Trophoblast cell (in vitro differentiated cells and primary cell): Measurements from ENCODE around the gene MRTFA.

Experiments
- DNase-seq, 2 donors: peaks; one replicate each; pipeline ENCODE4 v3.0.0-alpha.2; 2016
- H2AFZ ChIP-seq: 2 replicates; pipeline ENCODE4 v1.6.1; 2013; ENCODE audit warnings: low read length, moderate library complexity, mild to moderate bottlenecking; ENCODE audit not compliant: insufficient read depth, poor library complexity
- H2AK5ac ChIP-seq: 2 replicates; pipeline ENCODE4 v1.6.1; 2013; ENCODE audit warnings: mild to moderate bottlenecking, low read length
- H2BK120ac ChIP-seq: 2 replicates; pipeline ENCODE4 v1.6.1; 2013; ENCODE audit warnings: low read length, mild to moderate bottlenecking, moderate library complexity; ENCODE audit not compliant: insufficient read depth, poor library complexity
- H2BK12ac ChIP-seq: 2 replicates; pipeline ENCODE4 v1.6.1; 2013; ENCODE audit warnings: mild to moderate bottlenecking, low read length, moderate library complexity
- H2BK5ac ChIP-seq: 2 replicates; pipeline ENCODE4 v1.6.1; 2013; ENCODE audit warnings: low read length, low read depth, moderate library complexity, mild to moderate bottlenecking; ENCODE audit not compliant: poor library complexity
- H3K14ac ChIP-seq: 2 replicates; pipeline ENCODE4 v1.6.1; 2013; ENCODE audit warnings: mild to moderate bottlenecking, low read length
- H3K18ac ChIP-seq: 2 replicates; pipeline ENCODE4 v1.6.1; 2013; ENCODE audit warnings: mild to moderate bottlenecking, low read length
- H3K23ac ChIP-seq: 2 replicates; pipeline ENCODE4 v1.6.1; 2013; ENCODE audit warnings: low read length
- H3K27ac ChIP-seq: 2 replicates; pipeline ENCODE4 v1.5.1; 2013; ENCODE audit warnings: low read depth, mild to moderate bottlenecking, inconsistent platforms, low read length, moderate library complexity
- H3K27me3 ChIP-seq: 2 replicates; pipeline ENCODE4 v1.6.1; 2013; ENCODE audit warnings: inconsistent platforms, mild to moderate bottlenecking, low read length, moderate library complexity; ENCODE audit not compliant: insufficient read depth
- H3K36me3 ChIP-seq, 2 experiments: 1 replicate in 1 of 2; 2 replicates in 1 of 2; pipeline ENCODE4 v1.6.1; 2013; ENCODE audit warnings: low read length in 2 of 2, mild to moderate bottlenecking in 2 of 2, moderate library complexity in 1 of 2; ENCODE audit not compliant: insufficient read depth in 2 of 2, control insufficient read depth in 1 of 2
- H3K4ac ChIP-seq: 2 replicates; pipeline ENCODE4 v1.6.1; 2013; ENCODE audit warnings: low read depth, mild to moderate bottlenecking, low read length, moderate library complexity
- H3K4me1 ChIP-seq, 2 experiments: 1 replicate in 1 of 2; 2 replicates in 1 of 2; pipeline ENCODE4 v1.6.1; 2013; ENCODE audit warnings: low read length in 2 of 2, mild to moderate bottlenecking in 2 of 2, moderate library complexity in 1 of 2; ENCODE audit not compliant: insufficient read depth in 2 of 2, control insufficient read depth in 1 of 2
- H3K4me2 ChIP-seq: 2 replicates; pipeline ENCODE4 v1.6.1; 2013; ENCODE audit warnings: inconsistent platforms, mild to moderate bottlenecking, low read length, moderate library complexity
- H3K4me3 ChIP-seq: 2 replicates; pipeline ENCODE4 v1.5.1; 2013; ENCODE audit warnings: mild to moderate bottlenecking, low read depth, low read length, inconsistent platforms
- H3K79me1 ChIP-seq: one replicate; pipeline ENCODE4 v1.6.1; 2013; ENCODE audit warnings: low read length
- H3K79me2 ChIP-seq: 2 replicates; pipeline ENCODE4 v1.6.1; 2013; ENCODE audit warnings: low read length, mild to moderate bottlenecking; ENCODE audit not compliant: control insufficient read depth, insufficient read depth, poor library complexity
- H3K9ac ChIP-seq: 2 replicates; pipeline ENCODE4 v1.6.1; 2013; ENCODE audit warnings: mild to moderate bottlenecking, low read length
- H3K9me3 ChIP-seq: 2 replicates; pipeline ENCODE4 v1.6.1; 2013; ENCODE audit warnings: low read depth, mild to moderate bottlenecking, control low read depth, inconsistent platforms, low read length; ENCODE audit not compliant: insufficient read depth
- H4K12ac ChIP-seq: 2 replicates; pipeline ENCODE4 v1.6.1; 2013; ENCODE audit warnings: low read depth, mild to moderate bottlenecking, low read length, moderate library complexity
- H4K8ac ChIP-seq: 2 replicates; pipeline ENCODE4 v1.6.1; 2013; ENCODE audit warnings: low read depth, mild to moderate bottlenecking, low read length, moderate library complexity
- H4K91ac ChIP-seq: one replicate; pipeline ENCODE4 v1.6.1; 2013; ENCODE audit warnings: low read depth, mild to moderate bottlenecking, low read length, moderate library complexity
- WGBS: extraction: QIAGEN DNeasy Blood & Tissue Kit; methylation state at CpG from one replicate; pipeline ENCODE4 v1.1.7; 2013; ENCODE audit warnings: missing lambda C conversion rate; ENCODE audit not compliant: insufficient read length, insufficient coverage; ENCODE audit errors: extremely low coverage; 5-methylcytosine and 5-hydroxymethylcytosine counted together

Gene MRTFA

GRCh38 chr22:40582063-40582462, 54.5 kb downstream of the MRTFA start:
- Histone ChIP-seq H4K12ac (no peak overlapping the region), H3K18ac (no peak overlapping the region), H3K79me1 (peaks cover 2% of the 10 kb centered on the region), H3K36me3 (peaks cover 0 to 2% of the 10 kb centered on the region in 2 experiments), H3K14ac (no peak overlapping the region), H3K23ac (no peak overlapping the region), H2AK5ac (no peak overlapping the region), H2BK5ac (no peak overlapping the region), H3K9ac (no peak overlapping the region), H3K27me3 (no peaks in the 10 kb centered on the region), H4K8ac (no peak overlapping the region), H3K4ac (no peak overlapping the region), H2AFZ (no peak overlapping the region), H3K79me2 (no peaks in the 10 kb centered on the region), H3K4me2 (no peak overlapping the region), H3K9me3 (no peaks in the 10 kb centered on the region), H2BK120ac (no peak overlapping the region), H4K91ac (no peak overlapping the region), H3K4me3 (no peak overlapping the region), H3K4me1 (peaks cover 3 to 4% of the 10 kb centered on the region in 2 experiments), H2BK12ac (no peak overlapping the region), H3K27ac (no peak overlapping the region)
- no CpG with 5 or more reads among the region's 2 CpGs for WGBS
- no peak for DNase-seq

GRCh38 chr22:40580631-40581030, 55.9 kb downstream of the MRTFA start:
- no peak overlapping the region for H3K14ac ChIP-seq
- DNase-seq, result no peak
- no peak overlapping the region for H3K4me2 ChIP-seq
- peaks cover 1 to 2% of the 10 kb centered on the region in 2 experiments for H3K36me3 ChIP-seq
- no peak overlapping the region for H2BK5ac ChIP-seq
- no peak overlapping the region for H3K9ac ChIP-seq
- no peaks in the 10 kb centered on the region for H3K79me1 ChIP-seq
- no peak overlapping the region for H3K27ac ChIP-seq
- no CpG with 5 or more reads among the region's 1 CpG for WGBS
- no peak overlapping the region for H3K4me3 ChIP-seq
- no peak overlapping the region for H4K91ac ChIP-seq
- no peak overlapping the region for H3K4ac ChIP-seq
- H3K18ac ChIP-seq, result no peak overlapping the region
- H2BK12ac ChIP-seq, result no peak overlapping the region
- H4K12ac ChIP-seq, result no peak overlapping the region
- H2AFZ ChIP-seq, result no peak overlapping the region
- H2AK5ac ChIP-seq, result no peak overlapping the region
- H3K4me1 ChIP-seq, result no peaks in the 10 kb centered on the region
- no peaks in the 10 kb centered on the region for H3K79me2 ChIP-seq
- no peak overlapping the region for H3K23ac ChIP-seq
- H3K27me3 ChIP-seq, result no peaks in the 10 kb centered on the region
- H3K9me3 ChIP-seq, result no peaks in the 10 kb centered on the region
- no peak overlapping the region for H4K8ac ChIP-seq
- no peak overlapping the region for H2BK120ac ChIP-seq

GRCh38 chr22:40578171-40578570, 58.3 kb downstream of the MRTFA start:
- no peak overlapping the region for H3K27ac ChIP-seq
- no peak overlapping the region for H2AFZ ChIP-seq
- H3K4me1 ChIP-seq, result no peaks in the 10 kb centered on the region
- H2BK12ac ChIP-seq, result no peak overlapping the region
- no peak overlapping the region for H3K14ac ChIP-seq
- H3K4me3 ChIP-seq, result no peak overlapping the region
- no peak overlapping the region for H2BK5ac ChIP-seq
- no peak overlapping the region for H2AK5ac ChIP-seq
- peak overlapping the region; percentile 59 for H3K4ac ChIP-seq
- H3K23ac ChIP-seq, result no peak overlapping the region
- no peaks in the 10 kb centered on the region for H3K79me2 ChIP-seq
- H3K79me1 ChIP-seq, result no peaks in the 10 kb centered on the region
- H4K8ac ChIP-seq, result no peak overlapping the region
- H4K91ac ChIP-seq, result no peak overlapping the region
- no CpG with 5 or more reads among the region's 4 CpGs for WGBS
- peaks cover 0 to 1% of the 10 kb centered on the region in 2 experiments for H3K36me3 ChIP-seq
- H3K27me3 ChIP-seq, result no peaks in the 10 kb centered on the region
- no peak for DNase-seq
- H2BK120ac ChIP-seq, result no peak overlapping the region
- no peak overlapping the region for H4K12ac ChIP-seq
- no peak overlapping the region for H3K18ac ChIP-seq
- H3K9ac ChIP-seq, result no peak overlapping the region
- no peaks in the 10 kb centered on the region for H3K9me3 ChIP-seq
- H3K4me2 ChIP-seq, result no peak overlapping the region

- WGBS, result no CpG with 5 or more reads among the region's 2 CpGs
- Histone ChIP-seq H3K4me3 (no peak overlapping the region), H3K79me2 (no peaks in the 10 kb centered on the region), H4K91ac (no peak overlapping the region), H2AK5ac (no peak overlapping the region), H3K4me1 (no peaks in the 10 kb centered on the region), H3K9me3 (no peaks in the 10 kb centered on the region), H2BK5ac (no peak overlapping the region), H4K8ac (no peak overlapping the region), H2BK12ac (no peak overlapping the region), H4K12ac (no peak overlapping the region), H3K4me2 (no peak overlapping the region), H3K79me1 (no peaks in the 10 kb centered on the region), H2AFZ (no peak overlapping the region), H3K27ac (no peak overlapping the region), H3K27me3 (no peaks in the 10 kb centered on the region), H3K23ac (no peak overlapping the region), H3K14ac (no peak overlapping the region), H3K36me3 (peaks cover 0 to 3% of the 10 kb centered on the region in 2 experiments), H3K9ac (no peak overlapping the region), H3K18ac (no peak overlapping the region), H2BK120ac (no peak overlapping the region), H3K4ac (no peak overlapping the region)
- no peak for DNase-seq
Observed at GRCh38 chr22:40572976-40573375, 63.5 kb downstream of the MRTFA start.
